ENCODE data around the gene OSMR. TPM values are rescaled to one million over a fixed set of nuclear protein-coding genes. Genes with fewer than 3 reads are reported as not detected.

Gene OSMR
- total and polyA plus RNA-seq, 2 donors (not counting 1 experiment from before 2014, with no cell fraction given): not detected

GRCh38 chr5:38797838-38798237 lies 48.0 kb upstream of the OSMR start:
- intact Hi-C loops (cut with micrococcal nuclease): no loop called here
- no peak overlapping the region for H2AFZ ChIP-seq (ENCODE audit: insufficient read depth, low read depth, low read length, poor library complexity, severe bottlenecking)
- peaks cover 5% of the 10 kb centered on the region for H3K27me3 Mint-ChIP-seq
- ChIA-PET POLR2A (no interaction called here), CTCF (no interaction called here)
- H3K4me1 Mint-ChIP-seq: no peaks in the 10 kb centered on the region
- no peaks in the 10 kb centered on the region for H3K4me1 ChIP-seq (ENCODE audit: control insufficient read depth in 2 of 2, insufficient read depth in 2 of 2, low read length in 2 of 2)
- H3K9me3 ChIP-seq (ENCODE audit: control extremely low read depth in 1 of 3, control insufficient read depth in 2 of 3, insufficient read depth in 1 of 3, low read length in 2 of 3): peaks cover 0 to 5% (median 0%) of the 10 kb centered on the region in 3 donors
- TF ChIP-seq CTCF (IDR thresholded peaks at IDR 0.05): no peak
- TF ChIP-seq EZH2 (IDR thresholded peaks at IDR 0.05; ENCODE audit: borderline replicate concordance, insufficient read depth, low read depth, low read length, poor library complexity, severe bottlenecking): no peak
- peaks cover 0 to 4% (median 0%) of the 10 kb centered on the region in 4 experiments for H3K27me3 ChIP-seq (replicated peaks in 1 of 4; ENCODE audit: control extremely low read depth in 1 of 4, control insufficient read depth in 3 of 4, insufficient read depth in 4 of 4, low read length in 3 of 4)
- H3K4me3 Mint-ChIP-seq: no peak overlapping the region
- no peak overlapping the region for H3K4me3 ChIP-seq (ENCODE audit: control extremely low read depth in 1 of 5, extremely low read depth in 1 of 5, insufficient read depth in 1 of 5, low read depth in 2 of 5, low read length in 4 of 5)
- H3K27ac Mint-ChIP-seq: no peak overlapping the region
- H3K9me3 Mint-ChIP-seq (ENCODE audit: insufficient read depth): no peaks in the 10 kb centered on the region
- no peak overlapping the region for H3K27ac ChIP-seq (ENCODE audit: low read length in 2 of 2)
- H4K20me1 ChIP-seq (ENCODE audit: control insufficient read depth, insufficient read depth, low read length, poor library complexity, severe bottlenecking): no peaks in the 10 kb centered on the region
- no peak for ATAC-seq (ENCODE audit: low read depth)
- H3K9ac ChIP-seq (ENCODE audit: low read length): no peak overlapping the region
- no peak for DNase-seq
- 82% methylated on average over 10 of the region's 12 CpGs for WGBS (ENCODE audit: insufficient coverage)
- no peaks in the 10 kb centered on the region for H3K36me3 ChIP-seq (replicated peaks in 1 of 2; ENCODE audit: control extremely low read depth in 1 of 2, control insufficient read depth in 1 of 2, extremely low read depth in 1 of 2, insufficient read depth in 2 of 2, low read length in 1 of 2)
- H3K4me2 ChIP-seq (replicated peaks; ENCODE audit: low read depth, low read length, poor library complexity, severe bottlenecking): no peak overlapping the region
- no peaks in the 10 kb centered on the region for H3K79me2 ChIP-seq (ENCODE audit: control insufficient read depth, insufficient read depth, low read length)

GRCh38 chr5:38799556-38800377 lies 46.0 kb upstream of the OSMR start:
- no peak for TF ChIP-seq EZH2 (IDR thresholded peaks at IDR 0.05; ENCODE audit: borderline replicate concordance, insufficient read depth, low read depth, low read length, poor library complexity, severe bottlenecking)
- TF ChIP-seq CTCF (IDR thresholded peaks at IDR 0.05): no peak
- H3K27me3 ChIP-seq (replicated peaks in 1 of 4; ENCODE audit: control extremely low read depth in 1 of 4, control insufficient read depth in 3 of 4, insufficient read depth in 4 of 4, low read length in 3 of 4): peaks cover 0 to 4% (median 0%) of the 10 kb centered on the region in 4 experiments
- no peak overlapping the region for H3K4me2 ChIP-seq (replicated peaks; ENCODE audit: low read depth, low read length, poor library complexity, severe bottlenecking)
- no peaks in the 10 kb centered on the region for H4K20me1 ChIP-seq (ENCODE audit: control insufficient read depth, insufficient read depth, low read length, poor library complexity, severe bottlenecking)
- H3K79me2 ChIP-seq (ENCODE audit: control insufficient read depth, insufficient read depth, low read length): no peaks in the 10 kb centered on the region
- no peak for DNase-seq
- H2AFZ ChIP-seq (ENCODE audit: insufficient read depth, low read depth, low read length, poor library complexity, severe bottlenecking): no peak overlapping the region
- Mint-ChIP-seq H3K4me3 (no peak overlapping the region), H3K27me3 (peaks cover 9% of the 10 kb centered on the region), H3K9me3 (ENCODE audit: insufficient read depth) (no peaks in the 10 kb centered on the region), H3K27ac (no peak overlapping the region), H3K4me1 (no peaks in the 10 kb centered on the region)
- intact Hi-C loops (cut with micrococcal nuclease): no loop called here
- ChIA-PET POLR2A (no interaction called here), CTCF (no interaction called here)
- WGBS (ENCODE audit: insufficient coverage): 69% methylated on average over 9 of the region's 13 CpGs
- H3K9ac ChIP-seq (ENCODE audit: low read length): no peak overlapping the region
- no peak overlapping the region for H3K27ac ChIP-seq (ENCODE audit: low read length in 2 of 2)
- no peak overlapping the region for H3K4me3 ChIP-seq (ENCODE audit: control extremely low read depth in 1 of 5, extremely low read depth in 1 of 5, insufficient read depth in 1 of 5, low read depth in 2 of 5, low read length in 4 of 5)
- no peak for ATAC-seq (ENCODE audit: low read depth)
- peaks cover 0 to 5% (median 0%) of the 10 kb centered on the region in 3 donors for H3K9me3 ChIP-seq (ENCODE audit: control extremely low read depth in 1 of 3, control insufficient read depth in 2 of 3, insufficient read depth in 1 of 3, low read length in 2 of 3)
- no peaks in the 10 kb centered on the region for H3K4me1 ChIP-seq (ENCODE audit: control insufficient read depth in 2 of 2, insufficient read depth in 2 of 2, low read length in 2 of 2)
- no peaks in the 10 kb centered on the region for H3K36me3 ChIP-seq (replicated peaks in 1 of 2; ENCODE audit: control extremely low read depth in 1 of 2, control insufficient read depth in 1 of 2, extremely low read depth in 1 of 2, insufficient read depth in 2 of 2, low read length in 1 of 2)
